HEK293 (cell line): Measurements from ENCODE around the gene NFXL1.

Experiments
- CTCF ChIA-PET: fragments of 350-600 bp; formaldehyde crosslinking; extraction: SDS; loops from one replicate; lab custom pipeline; 2021; ENCODE audit warnings: antibody characterized with exemption; lab: Yijun Ruan, JAX
- POLR2A ChIA-PET: fragments of 300-600 bp; formaldehyde crosslinking; extraction: SDS; loops from one replicate; lab custom pipeline; 2020; ENCODE audit warnings: antibody characterized with exemption, inconsistent platforms; lab: Yijun Ruan, JAX
- H3K27ac ChIP-seq: fragments of 200-500 bp; sonication (Bioruptor generic); 2 replicates; pipeline ENCODE4 v1.5.1; 2014; ENCODE audit warnings: low read depth, low read length, control low read depth, inconsistent platforms; ENCODE audit errors: extremely low read depth
- H3K36me3 ChIP-seq, 2 experiments: fragments of 200-500 bp in 1 of 2; sonication (Bioruptor generic) in 1 of 2; 1 replicate in 1 of 2; 2 replicates in 1 of 2; pipeline ENCODE4 v1.5.1; 2014 to 2017; ENCODE audit warnings: inconsistent platforms in 2 of 2, low read length in 2 of 2; ENCODE audit not compliant: control insufficient read depth in 2 of 2, insufficient read depth in 1 of 2
- H3K4me1 ChIP-seq: fragments of 200-500 bp; sonication (Bioruptor generic); 2 replicates; pipeline ENCODE4 v1.5.1; 2014; ENCODE audit warnings: mild to moderate bottlenecking, low read length, inconsistent platforms; ENCODE audit not compliant: control insufficient read depth, insufficient read depth
- H3K4me3 ChIP-seq: 2 replicates; pipeline ENCODE4 v1.5.1; 2011; ENCODE audit warnings: low read depth, mild to moderate bottlenecking, control low read depth, low read length, moderate library complexity
- H3K9me3 ChIP-seq: fragments of 200-500 bp; sonication (Bioruptor generic); 2 replicates; pipeline ENCODE4 v1.5.1; 2014; ENCODE audit warnings: low read depth, low read length, inconsistent platforms; ENCODE audit not compliant: control insufficient read depth, insufficient read depth
- FEZF1 ChIP-seq: fragments of 450-650 bp; formaldehyde crosslinking; IDR thresholded peaks from 2 replicates; pipeline ENCODE4 v1.5.1; 2016; ENCODE audit warnings: missing biosample characterization, missing genetic modification characterization
- GLI2 ChIP-seq: fragments of 450-650 bp; formaldehyde crosslinking; IDR thresholded peaks from 2 replicates; pipeline ENCODE4; 2017; ENCODE audit warnings: missing biosample characterization, missing genetic modification characterization, low read depth, borderline replicate concordance
- HOXC10 ChIP-seq: sonication (generic); formaldehyde crosslinking; IDR thresholded peaks from 2 replicates; pipeline ENCODE4 v1.8.1; 2023; ENCODE audit warnings: mild to moderate bottlenecking, missing genetic modification reagents
- KLF9 ChIP-seq: fragments of 450-650 bp; formaldehyde crosslinking; IDR thresholded peaks from 2 replicates; pipeline ENCODE4 v1.5.1; 2016; ENCODE audit warnings: missing biosample characterization, missing genetic modification characterization, low read depth
- TCF7L2 ChIP-seq: IDR thresholded peaks from 2 replicates; pipeline ENCODE4 v1.6.1; 2011; ENCODE audit warnings: low read depth, mild to moderate bottlenecking, inconsistent platforms, low read length, moderate library complexity, borderline replicate concordance
- TRIM28 ChIP-seq: IDR thresholded peaks from 2 replicates; pipeline ENCODE4 v1.6.1; 2011; ENCODE audit warnings: low read length, control low read depth, borderline replicate concordance
- ZBTB17 ChIP-seq: fragments of 450-650 bp; formaldehyde crosslinking; IDR thresholded peaks from 2 replicates; pipeline ENCODE4 v1.5.1; 2016; ENCODE audit warnings: missing biosample characterization, missing genetic modification characterization
- ZBTB7A ChIP-seq: fragments of 450-650 bp; formaldehyde crosslinking; IDR thresholded peaks from 2 replicates; pipeline ENCODE4 v1.5.1; 2016; ENCODE audit warnings: low read depth, missing biosample characterization, missing genetic modification characterization
- ZNF133 ChIP-seq: fragments of 450-650 bp; formaldehyde crosslinking; IDR thresholded peaks from 2 replicates; pipeline ENCODE4 v1.5.1; 2016; ENCODE audit warnings: missing biosample characterization, missing genetic modification characterization
- ZNF138 ChIP-seq: fragments of 450-650 bp; formaldehyde crosslinking; IDR thresholded peaks from 2 replicates; pipeline ENCODE4 v1.5.1; 2016; ENCODE audit warnings: missing biosample characterization, missing genetic modification characterization, borderline replicate concordance
- ZNF174 ChIP-seq: fragments of 450-650 bp; formaldehyde crosslinking; IDR thresholded peaks from 2 replicates; pipeline ENCODE4 v1.5.0; 2017; ENCODE audit warnings: missing biosample characterization, mild to moderate bottlenecking, missing genetic modification characterization
- ZNF221 ChIP-seq: fragments of 450-650 bp; formaldehyde crosslinking; IDR thresholded peaks from 2 replicates; pipeline ENCODE4 v1.5.1; 2017; ENCODE audit warnings: missing biosample characterization, missing genetic modification characterization, borderline replicate concordance
- ZNF341 ChIP-seq: fragments of 450-650 bp; formaldehyde crosslinking; IDR thresholded peaks from 2 replicates; pipeline ENCODE4; 2016; ENCODE audit warnings: low read depth, missing biosample characterization, missing genetic modification characterization
- ZNF350 ChIP-seq: fragments of 450-650 bp; formaldehyde crosslinking; IDR thresholded peaks from 2 replicates; pipeline ENCODE4 v1.5.0; 2017; ENCODE audit warnings: missing biosample characterization, mild to moderate bottlenecking, missing genetic modification characterization
- ZNF37A ChIP-seq: fragments of 450-650 bp; IDR thresholded peaks from 2 replicates; pipeline ENCODE4 v1.5.1; 2018; ENCODE audit warnings: missing biosample characterization, missing genetic modification characterization
- ZNF398 ChIP-seq: fragments of 450-650 bp; formaldehyde crosslinking; IDR thresholded peaks from 2 replicates; pipeline ENCODE4 v1.5.1; 2017; ENCODE audit warnings: missing biosample characterization, missing genetic modification characterization
- ZNF513 ChIP-seq: fragments of 450-650 bp; IDR thresholded peaks from 2 replicates; pipeline ENCODE4 v1.5.1; 2018; ENCODE audit warnings: missing biosample characterization, missing genetic modification characterization
- ZNF580 ChIP-seq: fragments of 450-650 bp; formaldehyde crosslinking; IDR thresholded peaks from 2 replicates; pipeline ENCODE4 v1.5.1; 2016; ENCODE audit warnings: missing biosample characterization, missing genetic modification characterization
- ZNF664 ChIP-seq: fragments of 450-650 bp; formaldehyde crosslinking; IDR thresholded peaks from 2 replicates; pipeline ENCODE4 v1.5.1; 2016; ENCODE audit warnings: missing biosample characterization, missing genetic modification characterization
- ZNF677 ChIP-seq: fragments of 450-650 bp; IDR thresholded peaks from 2 replicates; pipeline ENCODE4 v1.5.0; 2018; ENCODE audit warnings: missing biosample characterization, mild to moderate bottlenecking, missing genetic modification characterization, moderate library complexity
- ZNF704 ChIP-seq: fragments of 450-650 bp; formaldehyde crosslinking; IDR thresholded peaks from 2 replicates; pipeline ENCODE4 v1.5.1; 2016; ENCODE audit warnings: missing biosample characterization, missing genetic modification characterization
- ZNF776 ChIP-seq: fragments of 450-650 bp; formaldehyde crosslinking; IDR thresholded peaks from 2 replicates; pipeline ENCODE4 v1.5.0; 2017; ENCODE audit warnings: missing biosample characterization, missing genetic modification characterization, borderline replicate concordance
- TF ChIP-seq, protein P1 (sequence below): fragments of 450-650 bp; formaldehyde crosslinking; IDR thresholded peaks from 2 replicates; pipeline ENCODE4 v1.5.1; 2016; ENCODE audit warnings: missing biosample characterization, missing genetic modification characterization, low read depth
- TF ChIP-seq, protein P2 (sequence below): fragments of 450-650 bp; formaldehyde crosslinking; IDR thresholded peaks from 2 replicates; pipeline ENCODE4 v1.5.1; 2017; ENCODE audit warnings: missing biosample characterization, mild to moderate bottlenecking, missing genetic modification characterization, moderate library complexity
- TF ChIP-seq, protein P3 (sequence below): fragments of 450-650 bp; formaldehyde crosslinking; IDR thresholded peaks from 2 replicates; pipeline ENCODE4 v1.5.1; 2016; ENCODE audit warnings: missing biosample characterization, missing genetic modification characterization
- TF ChIP-seq, protein P4 (sequence below): fragments of 450-650 bp; formaldehyde crosslinking; IDR thresholded peaks from 2 replicates; pipeline ENCODE4 v1.5.1; 2017; ENCODE audit warnings: missing biosample characterization, missing genetic modification characterization

NFXL1 gene

GRCh38 chr4:47809654-47810203 lies 104.7 kb downstream of the NFXL1 start (continued):
- TF ChIP-seq ZNF138 (no peak), ZBTB7A (tag by site-specific recombination) (no peak), GLI2 (tag by site-specific recombination) (no peak), TCF7L2 (no peak), ZNF677 (no peak), ZBTB17 (tag by site-specific recombination) (no peak), ZNF133 (tag by site-specific recombination) (no peak), ZNF221 (tag by site-specific recombination) (no peak), FEZF1 (tag by site-specific recombination) (no peak)
- TF ChIP-seq, protein P1, sequence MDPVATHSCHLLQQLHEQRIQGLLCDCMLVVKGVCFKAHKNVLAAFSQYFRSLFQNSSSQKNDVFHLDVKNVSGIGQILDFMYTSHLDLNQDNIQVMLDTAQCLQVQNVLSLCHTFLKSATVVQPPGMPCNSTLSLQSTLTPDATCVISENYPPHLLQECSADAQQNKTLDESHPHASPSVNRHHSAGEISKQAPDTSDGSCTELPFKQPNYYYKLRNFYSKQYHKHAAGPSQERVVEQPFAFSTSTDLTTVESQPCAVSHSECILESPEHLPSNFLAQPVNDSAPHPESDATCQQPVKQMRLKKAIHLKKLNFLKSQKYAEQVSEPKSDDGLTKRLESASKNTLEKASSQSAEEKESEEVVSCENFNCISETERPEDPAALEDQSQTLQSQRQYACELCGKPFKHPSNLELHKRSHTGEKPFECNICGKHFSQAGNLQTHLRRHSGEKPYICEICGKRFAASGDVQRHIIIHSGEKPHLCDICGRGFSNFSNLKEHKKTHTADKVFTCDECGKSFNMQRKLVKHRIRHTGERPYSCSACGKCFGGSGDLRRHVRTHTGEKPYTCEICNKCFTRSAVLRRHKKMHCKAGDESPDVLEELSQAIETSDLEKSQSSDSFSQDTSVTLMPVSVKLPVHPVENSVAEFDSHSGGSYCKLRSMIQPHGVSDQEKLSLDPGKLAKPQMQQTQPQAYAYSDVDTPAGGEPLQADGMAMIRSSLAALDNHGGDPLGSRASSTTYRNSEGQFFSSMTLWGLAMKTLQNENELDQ (tag by site-specific recombination), result no peak
- TF ChIP-seq, all 188 proteins: peak for 0

DNA sequence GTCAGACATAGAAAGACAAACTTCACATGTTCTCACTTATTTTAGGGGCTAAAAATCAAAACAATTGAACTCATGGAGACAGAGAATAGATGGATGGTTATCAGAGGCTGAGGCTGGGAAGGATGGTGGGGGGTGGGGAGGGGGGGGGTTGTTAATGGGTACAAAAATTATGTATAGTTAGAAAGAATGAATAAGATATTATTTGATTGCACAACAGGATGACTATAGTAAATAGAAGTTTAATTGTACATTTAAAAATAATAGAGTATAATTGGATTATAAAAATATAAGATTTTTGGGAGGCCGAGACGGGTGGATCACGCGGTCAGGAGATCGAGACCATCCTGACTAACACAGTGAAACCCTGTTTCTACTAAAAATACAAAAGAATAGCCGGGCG lies 109.8 kb downstream of the NFXL1 start:
- no peak for TF ChIP-seq ZNF664 (tag by site-specific recombination)
- no peak for TF ChIP-seq ZNF350 (tag by site-specific recombination)
- TF ChIP-seq ZBTB7A (tag by site-specific recombination), result no peak
- TF ChIP-seq ZNF174, result no peak
- TF ChIP-seq ZNF704 (tag by site-specific recombination), result no peak
- TF ChIP-seq KLF9 (tag by site-specific recombination), result no peak
- no peak for TF ChIP-seq ZNF776 (tag by site-specific recombination)
- no peak for TF ChIP-seq ZNF341 (tag by site-specific recombination)
- TF ChIP-seq, protein P2, sequence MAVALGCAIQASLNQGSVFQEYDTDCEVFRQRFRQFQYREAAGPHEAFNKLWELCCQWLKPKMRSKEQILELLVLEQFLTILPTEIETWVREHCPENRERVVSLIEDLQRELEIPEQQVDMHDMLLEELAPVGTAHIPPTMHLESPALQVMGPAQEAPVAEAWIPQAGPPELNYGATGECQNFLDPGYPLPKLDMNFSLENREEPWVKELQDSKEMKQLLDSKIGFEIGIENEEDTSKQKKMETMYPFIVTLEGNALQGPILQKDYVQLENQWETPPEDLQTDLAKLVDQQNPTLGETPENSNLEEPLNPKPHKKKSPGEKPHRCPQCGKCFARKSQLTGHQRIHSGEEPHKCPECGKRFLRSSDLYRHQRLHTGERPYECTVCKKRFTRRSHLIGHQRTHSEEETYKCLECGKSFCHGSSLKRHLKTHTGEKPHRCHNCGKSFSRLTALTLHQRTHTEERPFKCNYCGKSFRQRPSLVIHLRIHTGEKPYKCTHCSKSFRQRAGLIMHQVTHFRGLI (tag by site-specific recombination), result no peak
- TF ChIP-seq ZNF580 (tag by site-specific recombination), result no peak
- TF ChIP-seq TCF7L2, result no peak
- no peak for TF ChIP-seq TRIM28
- TF ChIP-seq ZNF513 (tag by site-specific recombination), result no peak
- TF ChIP-seq ZNF37A, result no peak
- TF ChIP-seq, protein P3, sequence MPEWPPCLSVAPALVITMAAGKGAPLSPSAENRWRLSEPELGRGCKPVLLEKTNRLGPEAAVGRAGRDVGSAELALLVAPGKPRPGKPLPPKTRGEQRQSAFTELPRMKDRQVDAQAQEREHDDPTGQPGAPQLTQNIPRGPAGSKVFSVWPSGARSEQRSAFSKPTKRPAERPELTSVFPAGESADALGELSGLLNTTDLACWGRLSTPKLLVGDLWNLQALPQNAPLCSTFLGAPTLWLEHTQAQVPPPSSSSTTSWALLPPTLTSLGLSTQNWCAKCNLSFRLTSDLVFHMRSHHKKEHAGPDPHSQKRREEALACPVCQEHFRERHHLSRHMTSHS (tag by site-specific recombination), result no peak
- no peak for TF ChIP-seq ZNF398 (tag by site-specific recombination)
- TF ChIP-seq, protein P4, sequence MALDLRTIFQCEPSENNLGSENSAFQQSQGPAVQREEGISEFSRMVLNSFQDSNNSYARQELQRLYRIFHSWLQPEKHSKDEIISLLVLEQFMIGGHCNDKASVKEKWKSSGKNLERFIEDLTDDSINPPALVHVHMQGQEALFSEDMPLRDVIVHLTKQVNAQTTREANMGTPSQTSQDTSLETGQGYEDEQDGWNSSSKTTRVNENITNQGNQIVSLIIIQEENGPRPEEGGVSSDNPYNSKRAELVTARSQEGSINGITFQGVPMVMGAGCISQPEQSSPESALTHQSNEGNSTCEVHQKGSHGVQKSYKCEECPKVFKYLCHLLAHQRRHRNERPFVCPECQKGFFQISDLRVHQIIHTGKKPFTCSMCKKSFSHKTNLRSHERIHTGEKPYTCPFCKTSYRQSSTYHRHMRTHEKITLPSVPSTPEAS, result no peak
- no peak for TF ChIP-seq HOXC10 (CRISPR knock-in tag)
- TF ChIP-seq, all 188 proteins: peak for 0
- Histone ChIP-seq H3K4me3 (no peak overlapping the region), H3K9me3 (no peaks in the 10 kb centered on the region), H3K27ac (no peak overlapping the region), H3K36me3 (no peaks in the 10 kb centered on the region), H3K4me1 (no peaks in the 10 kb centered on the region)
- POLR2A ChIA-PET, result no interaction called here
- CTCF ChIA-PET, result no interaction called here
